Neural progenitor cell (in vitro differentiated cells): ENCODE data around the gene SEC63.

Source experiments
- CTCF ChIP-seq: fragments of 200-600 bp; sonication (generic); IDR thresholded peaks from 2 replicates; pipeline ENCODE4 v1.5.1; 2017; ENCODE audit warnings: antibody characterized with exemption, mild to moderate bottlenecking
- EZH2 ChIP-seq: fragments of 200-600 bp; sonication (generic); IDR thresholded peaks from 2 replicates; pipeline ENCODE4 v1.6.1; 2017; ENCODE audit warnings: antibody characterized with exemption, mild to moderate bottlenecking, moderate library complexity
- EZH2phosphoT487 ChIP-seq: fragments of 200-600 bp; sonication (generic); IDR thresholded peaks from 2 replicates; pipeline ENCODE4 v1.6.1; 2017; ENCODE audit warnings: antibody characterized with exemption

- TF ChIP-seq CTCF (no peak), EZH2phosphoT487 (no peak), EZH2 (no peak)
These were observed 18.3 kb upstream of the SEC63 start for GRCh38 chr6:107976155-107976783.
